DMS79 (cell line): Measurements from ENCODE around the gene ASTN2.

Source experiments
- DNase-seq: peaks from one replicate; lab custom pipeline; 2025; lab: John Stamatoyannopoulos, UW

ASTN2 gene

GRCh38 chr9:116423149-116423548 lies 991.7 kb downstream of the ASTN2 start:
- DNase-seq = no peak

GRCh38 chr9:116422119-116422979 lies 992.5 kb downstream of the ASTN2 start:
- no peak for DNase-seq

GRCh38 chr9:116420993-116421538 lies 993.8 kb downstream of the ASTN2 start:
- DNase-seq = no peak

GRCh38 chr9:116419181-116419580 lies 995.7 kb downstream of the ASTN2 start:
- DNase-seq = no peak

GRCh38 chr9:116417464-116417863 lies 997.4 kb downstream of the ASTN2 start:
- DNase-seq = no peak

GRCh38 chr9:116416421-116416820 lies 998.4 kb downstream of the ASTN2 start:
- DNase-seq = no peak

GRCh38 chr9:116414374-116414773 lies 1000.5 kb downstream of the ASTN2 start:
- no peak for DNase-seq

- DNase-seq = no peak
These were observed 1003.4 kb downstream of the ASTN2 start for GRCh38 chr9:116411506-116411905.

GRCh38 chr9:116409638-116410037 lies 1005.2 kb downstream of the ASTN2 start:
- DNase-seq = no peak

GRCh38 chr9:116409129-116409528 lies 1005.7 kb downstream of the ASTN2 start:
- DNase-seq = no peak

- no peak for DNase-seq
These were observed 1008.4 kb downstream of the ASTN2 start for GRCh38 chr9:116406469-116406868.

GRCh38 chr9:116405321-116405720 lies 1009.5 kb downstream of the ASTN2 start:
- no peak for DNase-seq

- DNase-seq = no peak
These were observed 1010.6 kb downstream of the ASTN2 start for GRCh38 chr9:116404228-116404627.

- no peak for DNase-seq
These were observed 1011.7 kb downstream of the ASTN2 start for GRCh38 chr9:116403171-116403570.

- no peak for DNase-seq
These were observed 1019.2 kb downstream of the ASTN2 start for GRCh38 chr9:116395699-116396037.

GRCh38 chr9:116394894-116395698 lies 1019.8 kb downstream of the ASTN2 start:
- no peak for DNase-seq

- no peak for DNase-seq
These were observed 1020.8 kb downstream of the ASTN2 start for GRCh38 chr9:116394070-116394469.

GRCh38 chr9:116393198-116393597 lies 1021.7 kb downstream of the ASTN2 start:
- DNase-seq = no peak

- DNase-seq = no peak
These were observed 1023.5 kb downstream of the ASTN2 start for GRCh38 chr9:116391306-116391900.

- DNase-seq = no peak
These were observed 1024.3 kb downstream of the ASTN2 start for GRCh38 chr9:116390303-116391228.

GRCh38 chr9:116389541-116390302 lies 1025.1 kb downstream of the ASTN2 start:
- DNase-seq = no peak
